ENCODE data around the gene HS3ST6.
"Not testable (repeated sequence)": the region's sequence is repeated elsewhere in the genome, so short reads cannot be mapped to it uniquely, and the experiment has no call there.

Gene HS3ST6

DNA sequence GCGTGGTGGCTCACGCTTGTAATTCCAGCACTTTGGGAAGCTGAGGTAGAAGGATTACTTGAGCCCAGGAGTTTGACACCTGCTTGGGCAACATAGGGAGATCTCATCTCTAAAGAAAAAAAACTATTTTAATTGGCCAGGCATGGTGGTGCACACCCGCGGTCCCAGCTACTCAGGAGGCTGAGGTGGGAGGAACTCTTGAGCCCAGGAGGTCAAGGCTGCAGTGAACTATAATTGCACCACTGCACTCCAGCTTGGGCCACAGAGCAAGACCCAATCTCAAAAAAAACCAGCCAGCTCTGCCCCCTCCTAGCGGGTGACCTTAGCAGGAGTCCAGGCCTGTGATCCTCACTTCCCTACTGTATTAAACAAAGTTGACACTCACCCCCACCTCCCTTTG, 5.9 kb upstream of the HS3ST6 start:
- peaks cover 0 to 3% (median 0%) of the 10 kb centered on the region in 5 experiments for H3K9me3 ChIP-seq (ENCODE audit: control extremely low read depth in 1 of 5, control insufficient read depth in 4 of 5, insufficient read depth in 2 of 5, low read depth in 1 of 5, low read length in 4 of 5)
- DNase-seq, result no peak
- ChIA-PET POLR2A (no interaction called here), CTCF (interaction anchor here (1.0 to 1.4 kb wide), 7 partner anchors 8 to 62 kb away, joined by 3 to 7 read pairs (median 4); no protein-coding TSS in a partner anchor)
- H3K4me3 ChIP-seq (ENCODE audit: control insufficient read depth in 1 of 7, extremely low read depth in 1 of 7, insufficient read depth in 4 of 7, low read depth in 2 of 7, low read length in 6 of 7), result no peak overlapping the region
- peaks cover 5 to 61% (median 39%) of the 10 kb centered on the region in 5 experiments for H3K27me3 ChIP-seq (replicated peaks in 2 of 5; ENCODE audit: control insufficient read depth in 4 of 5, insufficient read depth in 5 of 5, low read length in 4 of 5)
- 90% methylated on average over 5 of the region's 5 CpGs for WGBS (ENCODE audit: insufficient coverage)
- no peaks in the 10 kb centered on the region for H3K36me3 ChIP-seq (ENCODE audit: control insufficient read depth in 4 of 4, insufficient read depth in 4 of 4, low read length in 3 of 4)
- no peak overlapping the region for H3K27ac ChIP-seq (ENCODE audit: insufficient read depth in 1 of 2, low read depth in 1 of 2, low read length in 2 of 2, poor library complexity in 1 of 2, severe bottlenecking in 2 of 2)
- peaks cover 0 to 7% (median 3%) of the 10 kb centered on the region in 4 experiments for H3K4me1 ChIP-seq (ENCODE audit: control extremely low read depth in 1 of 4, control insufficient read depth in 4 of 4, insufficient read depth in 4 of 4, low read length in 3 of 4)

GRCh38 chr16:1923299-1924034, 5.3 kb upstream of the HS3ST6 start:
- Histone ChIP-seq H3K27me3 (replicated peaks in 2 of 5; ENCODE audit: control insufficient read depth in 4 of 5, insufficient read depth in 5 of 5, low read length in 4 of 5) (peaks cover 5 to 67% (median 41%) of the 10 kb centered on the region in 5 experiments), H3K9me3 (ENCODE audit: control extremely low read depth in 1 of 5, control insufficient read depth in 4 of 5, insufficient read depth in 2 of 5, low read depth in 1 of 5, low read length in 4 of 5) (peaks cover 0 to 3% (median 0%) of the 10 kb centered on the region in 5 experiments), H3K36me3 (ENCODE audit: control insufficient read depth in 4 of 4, insufficient read depth in 4 of 4, low read length in 3 of 4) (no peaks in the 10 kb centered on the region), H3K27ac (ENCODE audit: insufficient read depth in 1 of 2, low read depth in 1 of 2, low read length in 2 of 2, poor library complexity in 1 of 2, severe bottlenecking in 2 of 2) (no peak overlapping the region), H3K4me1 (ENCODE audit: control extremely low read depth in 1 of 4, control insufficient read depth in 4 of 4, insufficient read depth in 4 of 4, low read length in 3 of 4) (peaks cover 0 to 10% (median 4%) of the 10 kb centered on the region in 4 experiments), H3K4me3 (ENCODE audit: control insufficient read depth in 1 of 7, extremely low read depth in 1 of 7, insufficient read depth in 4 of 7, low read depth in 2 of 7, low read length in 6 of 7) (peak overlapping the region in 1 of 7 experiments; percentile 19)
- POLR2A ChIA-PET, result no interaction called here
- CTCF ChIA-PET, result interaction anchor here (1.0 to 1.4 kb wide), 7 partner anchors 9 to 62 kb away, joined by 3 to 7 read pairs (median 4); no protein-coding TSS in a partner anchor
- WGBS (ENCODE audit: insufficient coverage), result 6% methylated on average over 8 of the region's 24 CpGs
- DNase-seq, result peak in 2 of 3 donors; percentile 26 to 33

DNA sequence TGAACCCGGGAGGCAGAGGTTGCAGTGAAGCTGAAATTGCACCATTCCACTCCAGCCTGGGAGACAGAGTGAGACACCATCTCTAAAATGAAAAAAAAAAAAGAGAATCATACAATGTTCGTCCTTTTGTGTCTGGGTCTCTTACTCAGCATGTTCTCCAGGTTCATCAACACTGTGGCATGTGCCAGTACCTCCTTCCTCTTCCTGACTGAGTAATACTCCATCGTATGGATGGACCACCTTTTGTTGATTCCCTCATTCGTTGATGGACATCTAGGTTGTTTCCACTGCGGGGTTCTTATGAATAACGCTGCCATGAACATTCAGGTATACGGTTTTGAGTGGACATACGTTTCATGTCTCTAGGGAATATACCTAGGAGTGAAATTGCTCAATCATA, 4.1 kb upstream of the HS3ST6 start:
- no peak for DNase-seq
- peaks cover 0 to 10% (median 4%) of the 10 kb centered on the region in 4 experiments for H3K4me1 ChIP-seq (ENCODE audit: control extremely low read depth in 1 of 4, control insufficient read depth in 4 of 4, insufficient read depth in 4 of 4, low read length in 3 of 4)
- WGBS (ENCODE audit: insufficient coverage), result 88% methylated on average over 4 of the region's 8 CpGs
- ChIA-PET CTCF (interaction anchor here (0.7 kb wide), 1 partner anchor 1218 kb away, joined by 3 read pairs; no protein-coding TSS in a partner anchor), POLR2A (no interaction called here)
- H3K27ac ChIP-seq (ENCODE audit: insufficient read depth in 1 of 2, low read depth in 1 of 2, low read length in 2 of 2, poor library complexity in 1 of 2, severe bottlenecking in 2 of 2), result no peak overlapping the region
- peaks cover 5 to 75% (median 41%) of the 10 kb centered on the region in 5 experiments for H3K27me3 ChIP-seq (replicated peaks in 2 of 5; ENCODE audit: control insufficient read depth in 4 of 5, insufficient read depth in 5 of 5, low read length in 4 of 5)
- H3K9me3 ChIP-seq (ENCODE audit: control extremely low read depth in 1 of 5, control insufficient read depth in 4 of 5, insufficient read depth in 2 of 5, low read depth in 1 of 5, low read length in 4 of 5), result peaks cover 0 to 3% (median 0%) of the 10 kb centered on the region in 5 experiments
- H3K36me3 ChIP-seq (ENCODE audit: control insufficient read depth in 4 of 4, insufficient read depth in 4 of 4, low read length in 3 of 4), result no peaks in the 10 kb centered on the region
- no peak overlapping the region for H3K4me3 ChIP-seq (ENCODE audit: control insufficient read depth in 1 of 7, extremely low read depth in 1 of 7, insufficient read depth in 4 of 7, low read depth in 2 of 7, low read length in 6 of 7)

GRCh38 chr16:1920727-1921171, 2.5 kb upstream of the HS3ST6 start:
- Histone ChIP-seq H3K9me3 (ENCODE audit: control extremely low read depth in 1 of 5, control insufficient read depth in 4 of 5, insufficient read depth in 2 of 5, low read depth in 1 of 5, low read length in 4 of 5) (peaks cover 0 to 3% (median 0%) of the 10 kb centered on the region in 5 experiments), H3K4me3 (ENCODE audit: control insufficient read depth in 1 of 7, extremely low read depth in 1 of 7, insufficient read depth in 4 of 7, low read depth in 2 of 7, low read length in 6 of 7) (no peak overlapping the region), H3K4me1 (ENCODE audit: control extremely low read depth in 1 of 4, control insufficient read depth in 4 of 4, insufficient read depth in 4 of 4, low read length in 3 of 4) (peaks cover 0 to 10% (median 4%) of the 10 kb centered on the region in 4 experiments), H3K27ac (ENCODE audit: insufficient read depth in 1 of 2, low read depth in 1 of 2, low read length in 2 of 2, poor library complexity in 1 of 2, severe bottlenecking in 2 of 2) (no peak overlapping the region), H3K27me3 (replicated peaks in 2 of 5; ENCODE audit: control insufficient read depth in 4 of 5, insufficient read depth in 5 of 5, low read length in 4 of 5) (peaks cover 5 to 91% (median 47%) of the 10 kb centered on the region in 5 experiments), H3K36me3 (ENCODE audit: control insufficient read depth in 4 of 4, insufficient read depth in 4 of 4, low read length in 3 of 4) (no peaks in the 10 kb centered on the region)
- POLR2A ChIA-PET, result no interaction called here
- CTCF ChIA-PET, result no interaction called here
- DNase-seq, result peak; percentile 31 to 58 (median 44)
- 20% methylated on average over 15 of the region's 15 CpGs for WGBS (ENCODE audit: insufficient coverage)

DNA sequence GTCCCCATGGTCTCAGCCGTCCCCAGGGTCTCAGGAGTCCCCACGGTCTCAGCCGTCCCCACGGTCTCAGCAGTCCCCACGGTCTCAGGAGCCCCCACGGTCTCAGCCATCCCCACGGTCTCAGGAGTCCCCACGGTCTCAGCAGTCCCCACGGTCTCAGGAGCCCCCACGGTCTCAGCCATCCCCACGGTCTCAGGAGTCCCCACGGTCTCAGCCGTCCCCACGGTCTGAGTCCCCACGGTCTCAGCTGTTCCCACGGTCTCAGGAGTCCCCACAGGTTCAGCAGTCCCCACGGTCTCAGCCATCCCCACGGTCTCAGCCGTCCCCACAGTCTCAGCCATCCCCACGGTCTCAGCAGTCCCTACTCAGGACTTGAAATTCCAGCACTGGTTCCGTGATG, 1.9 kb upstream of the HS3ST6 start:
- WGBS (ENCODE audit: insufficient coverage), result 70% methylated on average over 21 of the region's 21 CpGs
- CTCF ChIA-PET, result interaction anchor here (0.7 kb wide), 1 partner anchor 1108 kb away, joined by 3 read pairs; no protein-coding TSS in a partner anchor

DNA sequence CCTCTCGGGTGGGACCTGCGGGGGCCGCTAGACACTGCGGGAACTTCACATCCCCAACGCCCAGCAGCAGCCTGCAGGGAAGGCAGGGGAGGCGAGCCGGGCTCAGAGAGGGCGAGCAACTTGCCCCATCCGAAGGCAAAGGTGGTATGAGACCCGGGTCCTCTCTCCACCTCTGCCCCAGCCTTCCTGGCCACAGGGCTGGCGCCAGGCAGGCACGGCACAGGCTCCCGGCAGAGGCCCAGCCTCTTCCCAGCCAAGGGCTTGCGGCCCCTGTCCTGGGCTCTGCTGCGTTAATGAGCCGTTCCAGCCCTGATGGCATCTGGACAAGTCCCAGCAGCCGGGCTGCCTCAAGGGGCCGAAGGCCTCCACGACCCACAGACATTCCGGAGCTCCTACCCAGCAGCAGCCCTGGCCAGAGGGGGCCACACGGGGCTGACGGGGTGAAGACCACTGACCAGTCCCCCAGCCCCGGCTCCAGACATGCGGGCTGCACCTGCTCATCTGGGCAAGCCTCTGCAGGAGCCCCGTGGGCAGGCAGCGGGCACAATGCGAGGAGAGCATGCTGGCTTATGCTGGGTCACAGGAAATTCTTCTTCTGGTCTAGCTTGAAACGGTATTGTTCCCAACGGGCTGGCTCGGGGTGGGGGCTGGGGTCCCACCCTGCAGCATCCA, 1.2 kb upstream of the HS3ST6 start:
- Histone ChIP-seq H3K27me3 (replicated peaks in 2 of 5; ENCODE audit: control insufficient read depth in 4 of 5, insufficient read depth in 5 of 5, low read length in 4 of 5) (peaks cover 5 to 98% (median 45%) of the 10 kb centered on the region in 5 experiments), H3K4me1 (ENCODE audit: control extremely low read depth in 1 of 4, control insufficient read depth in 4 of 4, insufficient read depth in 4 of 4, low read length in 3 of 4) (peaks cover 0 to 10% (median 4%) of the 10 kb centered on the region in 4 experiments), H3K9me3 (ENCODE audit: control extremely low read depth in 1 of 5, control insufficient read depth in 4 of 5, insufficient read depth in 2 of 5, low read depth in 1 of 5, low read length in 4 of 5) (peaks cover 0 to 3% (median 0%) of the 10 kb centered on the region in 5 experiments), H3K27ac (ENCODE audit: insufficient read depth in 1 of 2, low read depth in 1 of 2, low read length in 2 of 2, poor library complexity in 1 of 2, severe bottlenecking in 2 of 2) (no peak overlapping the region), H3K36me3 (ENCODE audit: control insufficient read depth in 4 of 4, insufficient read depth in 4 of 4, low read length in 3 of 4) (no peaks in the 10 kb centered on the region), H3K4me3 (ENCODE audit: control insufficient read depth in 1 of 7, extremely low read depth in 1 of 7, insufficient read depth in 4 of 7, low read depth in 2 of 7, low read length in 6 of 7) (no peak overlapping the region)
- POLR2A ChIA-PET, result no interaction called here
- 32% methylated on average over 30 of the region's 30 CpGs for WGBS (ENCODE audit: insufficient coverage)
- DNase-seq, result no peak
- CTCF ChIA-PET, result interaction anchor here (0.6 to 0.7 kb wide), 2 partner anchors 539 to 1109 kb away, joined by 3 read pairs; no protein-coding TSS in a partner anchor

More for the DNA sequence above, 1.9 kb upstream of the HS3ST6 start:
- H3K4me3 ChIP-seq (ENCODE audit: control insufficient read depth in 1 of 7, extremely low read depth in 1 of 7, insufficient read depth in 4 of 7, low read depth in 2 of 7, low read length in 6 of 7); DNase-seq; POLR2A ChIA-PET; H3K36me3 ChIP-seq (ENCODE audit: control insufficient read depth in 4 of 4, insufficient read depth in 4 of 4, low read length in 3 of 4); H3K9me3 ChIP-seq (ENCODE audit: control extremely low read depth in 1 of 5, control insufficient read depth in 4 of 5, insufficient read depth in 2 of 5, low read depth in 1 of 5, low read length in 4 of 5); H3K27ac ChIP-seq (ENCODE audit: insufficient read depth in 1 of 2, low read depth in 1 of 2, low read length in 2 of 2, poor library complexity in 1 of 2, severe bottlenecking in 2 of 2): not testable (repeated sequence)
- peaks cover 5 to 96% (median 48%) of the 10 kb centered on the region in 5 experiments for H3K27me3 ChIP-seq (replicated peaks in 2 of 5; ENCODE audit: control insufficient read depth in 4 of 5, insufficient read depth in 5 of 5, low read length in 4 of 5)
- H3K4me1 ChIP-seq (ENCODE audit: control extremely low read depth in 1 of 4, control insufficient read depth in 4 of 4, insufficient read depth in 4 of 4, low read length in 3 of 4), result peaks cover 0 to 10% (median 4%) of the 10 kb centered on the region in 4 experiments

Data from common myeloid progenitor, CD34-positive (primary cell).